Activated T-cell treated with anti-CD3 and anti-CD28 coated beads, Interleukin-2, amount 50 U/mL, for 4 hours (primary cell): ENCODE data around the gene NFATC2IP. TPM values are rescaled to one million over a fixed set of nuclear protein-coding genes. Genes with fewer than 3 reads are reported as not detected.
A peak's percentile ranks its signal among the peaks of the same experiment; 100 is the strongest.
"Not testable (repeated sequence)": the region's sequence is repeated elsewhere in the genome, so short reads cannot be mapped to it uniquely, and the experiment has no call there.

Experiments
- ATAC-seq, 2 donors: fragments of 200-7000 bp; cut with Tn5 transposase; one replicate each; pipeline ENCODE4 v1.10.0; 2021
- DNase-seq: peaks from one replicate; pipeline ENCODE4 v3.0.0-alpha.2; 2020
- H3K27me3 Mint-ChIP-seq: one replicate; pipeline ENCODE4 v1.8.0; 2021; ENCODE audit warnings: low read depth, mixed read lengths
- H3K36me3 Mint-ChIP-seq: one replicate; pipeline ENCODE4 v1.8.0; 2022; ENCODE audit warnings: mixed read lengths; ENCODE audit not compliant: insufficient read depth
- H3K4me1 Mint-ChIP-seq: one replicate; pipeline ENCODE4 v1.8.0; 2021; ENCODE audit warnings: low read depth, mixed read lengths
- H3K4me3 Mint-ChIP-seq: one replicate; pipeline ENCODE4 v1.8.0; 2021; ENCODE audit warnings: mild to moderate bottlenecking, moderate library complexity, mixed read lengths
- H3K9me3 Mint-ChIP-seq: one replicate; pipeline ENCODE4 v1.8.0; 2021; ENCODE audit warnings: mixed read lengths
- total RNA-seq, 3 donors: library from RNA; stranded (reverse); gene quantifications; one replicate each; pipeline ENCODE4 v1.2.1, GENCODE V29; 2021

NFATC2IP gene
- total RNA-seq, 3 donors from 2014 or later: 63.0 to 66.9 (median 63.6) TPM

- Mint-ChIP-seq H3K27me3 (no peaks in the 10 kb centered on the region), H3K9me3 (no peaks in the 10 kb centered on the region), H3K4me1 (peaks cover 28% of the 10 kb centered on the region), H3K36me3 (peaks cover 13% of the 10 kb centered on the region), H3K4me3 (peak overlapping the region; percentile 97)
- DNase-seq (no peak), ATAC-seq (peak; percentile 21 to 27)
These were observed 23.3 kb downstream of the NFATC2IP start for GRCh38 chr16:28974007-28974436.

GRCh38 chr16:28974437-28975157, 23.9 kb downstream of the NFATC2IP start, which contains the start of gene SPNS1:
SPNS1 (plus strand) TSS chr16:28974778; CDS start chr16:28975152, 374 bp downstream.
- peaks cover 13% of the 10 kb centered on the region for H3K36me3 Mint-ChIP-seq
- H3K27me3 Mint-ChIP-seq: no peaks in the 10 kb centered on the region
- no peaks in the 10 kb centered on the region for H3K9me3 Mint-ChIP-seq
- H3K4me3 Mint-ChIP-seq: peak within 1 kb of the TSS; percentile 97
- DNase-seq: peak; percentile 88
- peak; percentile 93 to 95 for ATAC-seq
- H3K4me1 Mint-ChIP-seq: peaks cover 28% of the 10 kb centered on the region

GRCh38 chr16:28975158-28975599, 24.4 kb downstream of the NFATC2IP start:
- H3K36me3 Mint-ChIP-seq: peaks cover 13% of the 10 kb centered on the region
- DNase-seq: no peak
- H3K27me3 Mint-ChIP-seq: no peaks in the 10 kb centered on the region
- H3K4me1 Mint-ChIP-seq: peaks cover 28% of the 10 kb centered on the region
- peak overlapping the region; percentile 97 for H3K4me3 Mint-ChIP-seq
- ATAC-seq: peak; percentile 8
- H3K9me3 Mint-ChIP-seq: no peaks in the 10 kb centered on the region

DNA sequence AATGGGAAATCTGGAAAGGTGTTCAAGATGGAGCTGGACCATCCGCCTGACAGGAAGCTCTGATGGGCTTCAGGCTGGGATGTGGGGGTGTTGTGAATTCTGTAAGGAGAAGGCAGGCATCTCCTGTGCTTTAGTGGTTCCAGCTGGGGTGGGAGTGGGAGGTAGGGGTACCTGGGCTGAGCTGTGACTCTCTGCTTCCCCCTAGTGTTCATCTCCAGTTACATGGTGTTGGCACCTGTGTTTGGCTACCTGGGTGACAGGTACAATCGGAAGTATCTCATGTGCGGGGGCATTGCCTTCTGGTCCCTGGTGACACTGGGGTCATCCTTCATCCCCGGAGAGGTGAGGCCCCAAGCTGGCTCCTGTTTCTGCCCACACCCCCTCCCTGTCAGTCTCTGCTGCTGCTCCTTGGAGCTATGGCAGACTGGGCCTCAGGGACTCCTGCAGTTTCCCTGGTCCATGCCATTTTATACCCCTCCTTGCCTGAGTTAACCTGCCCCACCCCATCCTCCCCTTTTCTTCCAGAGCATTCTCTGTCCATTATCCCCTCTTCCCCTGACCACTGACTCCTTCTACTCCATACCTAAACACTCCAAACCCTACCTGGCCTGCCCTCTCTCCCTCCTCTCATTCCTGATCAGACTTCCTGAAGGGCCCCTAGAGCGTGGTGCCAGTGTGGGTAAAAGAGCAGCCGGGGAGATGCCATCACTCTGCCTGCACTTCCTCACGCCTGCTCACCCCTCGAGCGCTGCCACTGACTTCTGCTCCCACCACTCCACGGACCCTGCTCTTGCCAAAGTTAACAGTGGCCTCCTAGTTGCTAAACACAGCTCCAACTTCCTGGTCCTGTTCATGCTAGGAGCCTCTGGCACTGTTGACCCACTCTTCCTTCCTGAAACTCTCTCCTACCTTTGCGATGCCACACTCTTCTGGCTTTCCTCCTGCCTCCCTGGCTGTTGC, 27.2 kb downstream of the NFATC2IP start:
- Mint-ChIP-seq H3K36me3 (peaks cover 28% of the 10 kb centered on the region), H3K9me3 (no peaks in the 10 kb centered on the region), H3K4me1 (peaks cover 30% of the 10 kb centered on the region), H3K4me3 (peak overlapping the region; percentile 60), H3K27me3 (no peaks in the 10 kb centered on the region)
- ATAC-seq (no peak), DNase-seq (no peak)

- H3K4me3 Mint-ChIP-seq, ATAC-seq, H3K27me3 Mint-ChIP-seq, H3K9me3 Mint-ChIP-seq, DNase-seq: not testable (repeated sequence)
- H3K4me1 Mint-ChIP-seq: peaks cover 42% of the 10 kb centered on the region
- peaks cover 41% of the 10 kb centered on the region for H3K36me3 Mint-ChIP-seq
These were observed 29.6 kb downstream of the NFATC2IP start for GRCh38 chr16:28980330-28980729.

DNA sequence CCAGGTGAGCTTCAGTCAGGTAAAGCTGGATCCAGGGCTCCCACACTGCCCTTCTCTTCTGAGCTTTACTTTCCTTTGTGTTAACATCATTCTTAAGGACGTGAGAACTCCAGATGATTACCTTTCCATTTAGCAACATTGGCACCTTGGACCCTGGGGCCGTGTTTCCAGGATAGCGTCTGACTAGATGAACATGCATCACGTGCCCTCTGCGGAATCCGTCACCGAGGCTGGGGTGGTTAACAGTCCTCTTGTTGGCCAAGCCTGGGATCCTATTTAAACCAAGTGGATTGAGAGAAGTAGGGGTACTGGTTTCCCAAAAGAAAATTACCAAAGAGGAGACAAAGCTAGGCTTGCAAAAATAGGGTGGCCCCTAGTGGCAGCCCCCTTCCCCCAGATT, 30.2 kb downstream of the NFATC2IP start:
- peaks cover 38% of the 10 kb centered on the region for H3K36me3 Mint-ChIP-seq
- no peaks in the 10 kb centered on the region for H3K9me3 Mint-ChIP-seq
- DNase-seq (no peak), ATAC-seq (no peak)
- peaks cover 36% of the 10 kb centered on the region for H3K4me1 Mint-ChIP-seq
- H3K4me3 Mint-ChIP-seq: no peak overlapping the region
- no peaks in the 10 kb centered on the region for H3K27me3 Mint-ChIP-seq

DNA sequence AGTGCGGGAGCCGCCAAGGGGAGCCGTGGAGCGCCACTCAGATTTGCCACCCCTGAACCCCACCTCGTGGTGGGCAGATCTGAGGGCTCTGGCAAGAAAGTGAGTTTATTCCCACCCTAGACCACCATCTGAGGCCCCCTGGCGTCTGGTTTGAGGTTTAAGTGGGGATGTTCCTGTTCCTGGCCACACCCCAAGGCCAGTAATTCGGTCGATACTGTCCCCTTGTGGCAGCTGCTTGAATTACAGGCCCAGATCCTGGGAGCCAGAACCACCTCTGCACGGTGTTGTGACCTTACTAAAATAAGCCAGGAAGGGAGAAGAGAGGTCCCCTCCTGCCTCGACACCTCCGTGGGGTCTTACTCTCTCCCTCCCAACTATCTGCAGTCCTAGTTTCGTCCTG, 30.8 kb downstream of the NFATC2IP start:
- no peak overlapping the region for H3K4me3 Mint-ChIP-seq

DNA sequence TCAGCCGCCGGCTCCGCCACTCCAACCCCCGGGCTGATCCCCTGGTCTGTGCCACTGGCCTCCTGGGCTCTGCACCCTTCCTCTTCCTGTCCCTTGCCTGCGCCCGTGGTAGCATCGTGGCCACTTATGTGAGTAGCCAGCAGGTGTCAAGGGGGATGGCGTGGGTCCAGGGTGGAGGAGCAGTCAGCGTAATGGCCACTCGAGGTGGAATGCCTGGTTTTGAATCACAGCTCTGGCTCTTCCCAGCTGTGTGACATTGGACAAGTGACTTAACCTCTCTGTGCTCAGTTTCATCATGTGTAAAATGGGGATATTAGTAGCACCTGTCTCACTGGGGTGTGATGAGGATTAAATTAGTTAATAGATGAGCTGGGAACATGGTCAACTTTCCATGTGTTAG, 31.7 kb downstream of the NFATC2IP start:
- peaks cover 43% of the 10 kb centered on the region for H3K36me3 Mint-ChIP-seq
- H3K4me1 Mint-ChIP-seq: peaks cover 32% of the 10 kb centered on the region
- no peak overlapping the region for H3K4me3 Mint-ChIP-seq
- no peaks in the 10 kb centered on the region for H3K27me3 Mint-ChIP-seq
- peaks cover 5% of the 10 kb centered on the region for H3K9me3 Mint-ChIP-seq
- ATAC-seq (no peak), DNase-seq (no peak)

More for the DNA sequence above, 30.8 kb downstream of the NFATC2IP start:
- Mint-ChIP-seq H3K36me3 (peaks cover 38% of the 10 kb centered on the region), H3K4me1 (peaks cover 30% of the 10 kb centered on the region), H3K27me3 (no peaks in the 10 kb centered on the region), H3K9me3 (no peaks in the 10 kb centered on the region)
- DNase-seq: no peak
- ATAC-seq: no peak

DNA sequence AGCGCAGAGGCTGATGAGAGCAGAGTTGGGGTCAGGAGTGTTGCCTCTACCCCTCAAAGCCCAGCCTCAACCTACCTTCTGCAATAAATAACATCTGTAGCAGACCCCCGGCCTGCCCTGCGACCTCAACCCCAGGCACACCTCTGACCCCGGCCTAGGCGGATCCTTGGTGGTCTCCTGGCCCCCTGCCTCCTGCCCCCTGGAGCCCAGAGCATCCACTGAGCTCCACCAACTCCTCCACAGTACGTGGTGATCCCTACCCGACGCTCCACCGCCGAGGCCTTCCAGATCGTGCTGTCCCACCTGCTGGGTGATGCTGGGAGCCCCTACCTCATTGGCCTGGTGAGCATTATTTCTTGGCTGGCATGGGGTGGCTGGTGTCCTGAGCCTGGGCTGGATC, 32.2 kb downstream of the NFATC2IP start:
- Mint-ChIP-seq H3K4me1 (peaks cover 33% of the 10 kb centered on the region), H3K36me3 (peaks cover 48% of the 10 kb centered on the region)
- ATAC-seq: no peak

GRCh38 chr16:28983644-28984043, 32.9 kb downstream of the NFATC2IP start:
- H3K36me3 Mint-ChIP-seq: peaks cover 44% of the 10 kb centered on the region
- H3K9me3 Mint-ChIP-seq: peaks cover 7% of the 10 kb centered on the region
- DNase-seq (no peak), ATAC-seq (no peak)
- H3K4me1 Mint-ChIP-seq: peaks cover 33% of the 10 kb centered on the region
- H3K4me3 Mint-ChIP-seq: peak overlapping the region; percentile 71
- H3K27me3 Mint-ChIP-seq: no peaks in the 10 kb centered on the region

More for the DNA sequence above, 32.2 kb downstream of the NFATC2IP start:
- DNase-seq: no peak
- Mint-ChIP-seq H3K27me3 (no peaks in the 10 kb centered on the region), H3K9me3 (peaks cover 7% of the 10 kb centered on the region), H3K4me3 (no peak overlapping the region)

GRCh38 chr16:28984091-28984490, 33.4 kb downstream of the NFATC2IP start:
- peaks cover 47% of the 10 kb centered on the region for H3K36me3 Mint-ChIP-seq
- H3K4me1 Mint-ChIP-seq: peaks cover 37% of the 10 kb centered on the region
- ATAC-seq (no peak), DNase-seq (no peak)
- H3K9me3 Mint-ChIP-seq: peaks cover 7% of the 10 kb centered on the region
- H3K27me3 Mint-ChIP-seq: no peaks in the 10 kb centered on the region
- H3K4me3 Mint-ChIP-seq: peak overlapping the region; percentile 71

DNA sequence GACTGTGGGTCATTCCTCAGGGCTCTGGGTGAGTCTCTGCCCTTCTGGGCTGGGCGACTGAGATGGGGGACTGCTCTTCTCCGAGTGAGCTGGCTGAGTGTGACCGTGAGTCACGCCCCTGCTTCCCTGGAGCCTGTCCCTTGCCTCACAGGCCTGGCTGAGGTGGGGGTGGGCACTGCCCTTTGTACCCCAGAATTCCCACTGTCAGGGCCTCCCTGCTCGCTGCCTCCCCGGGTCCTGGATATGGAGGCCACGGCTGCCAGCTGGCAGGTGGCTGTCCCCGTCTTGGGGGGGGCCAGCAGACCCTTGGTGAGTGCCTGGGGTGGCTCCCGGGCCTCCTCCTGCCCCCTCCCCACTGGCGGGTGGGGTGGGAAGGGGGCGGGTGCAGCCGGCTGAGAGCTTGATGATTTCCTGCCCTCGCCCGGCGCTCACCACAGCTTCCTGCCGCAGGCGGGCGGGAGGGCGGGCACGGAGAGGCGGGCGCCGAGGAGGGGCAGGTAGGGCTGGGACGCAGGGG, 33.9 kb downstream of the NFATC2IP start, which contains the start of gene LAT:
LAT (plus strand) TSS at position 434 of the 517 bp plus-strand sequence. CDS start 366 bp downstream, outside the sequence.
- no peaks in the 10 kb centered on the region for H3K27me3 Mint-ChIP-seq
- peak within 1 kb of the TSS; percentile 96 for H3K4me3 Mint-ChIP-seq
- peaks cover 41% of the 10 kb centered on the region for H3K4me1 Mint-ChIP-seq
- H3K9me3 Mint-ChIP-seq: peaks cover 7% of the 10 kb centered on the region
- peak; percentile 75 for DNase-seq
- ATAC-seq: peak; percentile 71
- H3K36me3 Mint-ChIP-seq: peaks cover 48% of the 10 kb centered on the region

DNA sequence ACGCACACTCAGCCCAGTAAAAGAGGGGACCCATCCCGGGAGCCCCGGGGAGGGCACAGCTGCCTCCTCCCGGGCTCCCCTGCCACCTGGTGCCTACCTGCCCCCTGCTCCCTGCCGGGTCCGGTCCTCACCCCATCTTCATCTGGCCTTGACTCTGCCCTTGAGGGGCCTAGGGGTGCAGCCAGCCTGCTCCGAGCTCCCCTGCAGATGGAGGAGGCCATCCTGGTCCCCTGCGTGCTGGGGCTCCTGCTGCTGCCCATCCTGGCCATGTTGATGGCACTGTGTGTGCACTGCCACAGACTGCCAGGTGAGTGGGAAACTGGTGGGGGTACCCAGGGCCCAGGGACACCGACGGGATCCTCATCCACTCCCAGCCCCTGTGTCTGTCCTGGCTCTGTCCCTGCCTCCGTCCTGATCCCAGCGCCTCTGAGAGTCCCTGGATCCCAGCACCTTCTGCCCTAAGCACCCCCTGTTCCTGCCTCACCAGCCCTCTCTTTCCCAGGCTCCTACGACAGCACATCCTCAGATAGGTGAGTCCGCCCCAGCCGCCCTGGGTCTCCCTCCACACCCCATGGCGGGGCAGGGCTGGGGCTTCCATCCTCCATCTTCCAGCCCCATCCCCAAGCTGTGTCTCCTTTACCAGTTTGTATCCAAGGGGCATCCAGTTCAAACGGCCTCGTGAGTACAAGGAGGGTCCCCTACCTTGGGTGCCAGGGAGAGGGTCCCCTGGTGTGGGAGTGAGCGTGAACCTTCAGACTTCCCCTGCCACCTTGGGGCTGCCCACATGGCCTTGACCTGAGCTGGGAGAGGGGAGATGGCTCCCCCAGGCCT, 34.7 kb downstream of the NFATC2IP start:
- peak overlapping the region; percentile 96 for H3K4me3 Mint-ChIP-seq
- H3K27me3 Mint-ChIP-seq: no peaks in the 10 kb centered on the region
- peaks cover 48% of the 10 kb centered on the region for H3K4me1 Mint-ChIP-seq
- H3K36me3 Mint-ChIP-seq: peaks cover 53% of the 10 kb centered on the region
- DNase-seq (no peak), ATAC-seq (peak; percentile 9 to 30)
- H3K9me3 Mint-ChIP-seq: peaks cover 7% of the 10 kb centered on the region
